Stimulated activated CD4-positive, alpha-beta T cell treated with anti-CD3 and anti-CD28 coated beads, Interleukin-4, amount 100 ng/mL, for 1 hour (primary cell): Measurements from ENCODE around the gene ZNF580.
A peak's percentile ranks its signal among the peaks of the same experiment; 100 is the strongest.

ENCODE experiments used
- DNase-seq: peaks from one replicate; pipeline ENCODE4 v3.0.0-alpha.2; 2020

Gene ZNF580

GRCh38 chr19:55666343-55667005 lies 25.7 kb downstream of the ZNF580 start:
- no peak for DNase-seq

GRCh38 chr19:55667006-55667381 lies 26.2 kb downstream of the ZNF580 start:
- DNase-seq: no peak

- DNase-seq: no peak
Measured at GRCh38 chr19:55667511-55667910, 26.7 kb downstream of the ZNF580 start.

GRCh38 chr19:55667958-55668357 lies 27.2 kb downstream of the ZNF580 start:
- no peak for DNase-seq

GRCh38 chr19:55668603-55669348 lies 28.0 kb downstream of the ZNF580 start:
- no peak for DNase-seq

GRCh38 chr19:55669418-55670279 lies 28.8 kb downstream of the ZNF580 start:
- no peak for DNase-seq

- DNase-seq: peak; percentile 22
Measured at GRCh38 chr19:55670280-55671053, 29.7 kb downstream of the ZNF580 start.

GRCh38 chr19:55671054-55671378 lies 30.2 kb downstream of the ZNF580 start:
- no peak for DNase-seq

GRCh38 chr19:55672418-55672817 lies 31.6 kb downstream of the ZNF580 start:
- DNase-seq: no peak

- DNase-seq: no peak
Measured at GRCh38 chr19:55673465-55673864, 32.7 kb downstream of the ZNF580 start.

- no peak for DNase-seq
Measured at GRCh38 chr19:55673889-55674288, 33.1 kb downstream of the ZNF580 start.

GRCh38 chr19:55674459-55674840 lies 33.6 kb downstream of the ZNF580 start:
- no peak for DNase-seq

GRCh38 chr19:55674841-55675660 lies 34.2 kb downstream of the ZNF580 start, which contains the start of gene EPN1:
EPN1 (plus strand) TSS chr19:55675226; CDS start chr19:55678628, 3,402 bp downstream.
- DNase-seq: peak; percentile 97

- no peak for DNase-seq
Measured at GRCh38 chr19:55675661-55676354, 35.0 kb downstream of the ZNF580 start.

- no peak for DNase-seq
Measured at GRCh38 chr19:55676383-55676782, 35.6 kb downstream of the ZNF580 start.

- no peak for DNase-seq
Measured at GRCh38 chr19:55676889-55677505, 36.2 kb downstream of the ZNF580 start.

- DNase-seq: no peak
Measured at GRCh38 chr19:55677572-55678028, 36.8 kb downstream of the ZNF580 start.

- DNase-seq: no peak
Measured at GRCh38 chr19:55678121-55678671, 37.4 kb downstream of the ZNF580 start.

- no peak for DNase-seq
Measured at GRCh38 chr19:55679343-55680257, 38.8 kb downstream of the ZNF580 start.
